GM21360 (cell line): ENCODE data around the gene CSTPP1.

ENCODE experiments used
- ATAC-seq: cut with Tn5 transposase; IDR thresholded peaks from one replicate; pipeline ENCODE4 v1.9.1; 2021; ENCODE audit warnings: mild to moderate bottlenecking, moderate library complexity; ENCODE audit not compliant: unreplicated experiment

The CSTPP1 gene

DNA sequence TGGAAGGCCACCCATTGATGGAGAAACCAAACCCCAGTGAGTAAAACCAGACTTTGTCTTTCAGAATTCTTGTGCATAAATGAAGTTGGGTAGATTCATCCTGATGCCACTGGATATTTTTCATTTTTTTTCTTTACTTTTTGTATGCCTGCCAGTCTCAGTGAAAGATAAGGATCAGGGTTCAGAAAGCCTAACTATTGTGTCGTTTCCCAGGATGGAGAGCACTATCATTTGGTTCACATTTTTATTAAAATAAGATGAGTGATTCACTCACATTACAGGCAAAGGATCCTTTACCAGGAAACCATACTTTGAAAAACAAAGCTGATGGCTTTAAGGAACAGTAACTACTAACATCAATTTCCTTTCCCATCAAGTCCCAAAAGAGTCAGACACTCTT lies 188.1 kb downstream of the CSTPP1 start:
- ATAC-seq, result no peak

DNA sequence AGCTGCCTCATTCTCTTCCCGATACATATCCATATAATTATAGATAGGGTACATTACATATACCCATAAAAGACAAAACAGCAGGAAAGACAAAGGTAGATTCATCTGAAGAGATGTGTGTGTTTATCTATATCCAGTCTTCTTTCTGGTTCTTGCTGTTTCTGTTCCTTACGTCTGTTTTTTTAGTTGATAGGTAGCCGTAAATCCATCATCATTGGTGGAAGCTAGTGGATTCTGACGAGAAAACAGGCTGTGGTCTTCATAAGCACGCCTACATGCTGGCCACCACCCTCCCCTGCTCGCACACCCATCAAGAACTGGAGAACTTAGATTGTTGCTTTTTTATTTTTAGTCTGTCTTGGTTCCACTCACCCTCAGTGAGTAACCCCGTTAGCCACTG lies 188.5 kb downstream of the CSTPP1 start:
- ATAC-seq, result no peak

DNA sequence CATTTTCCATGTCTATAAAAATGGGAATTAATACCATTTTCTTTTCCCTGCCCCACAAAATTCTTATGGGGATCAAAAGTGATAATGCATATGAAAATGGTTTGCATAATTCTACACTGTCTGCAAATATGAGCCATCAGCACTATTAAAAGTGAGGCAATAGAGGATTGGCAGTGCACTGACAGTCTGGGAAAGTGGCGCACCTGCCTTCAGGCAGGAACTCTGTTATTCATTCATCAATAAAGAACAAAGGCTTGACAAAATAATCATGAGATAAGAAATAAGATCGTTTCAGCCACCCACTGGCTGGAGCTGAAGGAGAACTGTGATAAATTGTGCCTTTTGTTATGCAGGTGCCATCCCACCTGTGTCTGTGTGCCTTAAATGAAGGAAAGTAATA lies 190.7 kb downstream of the CSTPP1 start:
- ATAC-seq, result no peak

DNA sequence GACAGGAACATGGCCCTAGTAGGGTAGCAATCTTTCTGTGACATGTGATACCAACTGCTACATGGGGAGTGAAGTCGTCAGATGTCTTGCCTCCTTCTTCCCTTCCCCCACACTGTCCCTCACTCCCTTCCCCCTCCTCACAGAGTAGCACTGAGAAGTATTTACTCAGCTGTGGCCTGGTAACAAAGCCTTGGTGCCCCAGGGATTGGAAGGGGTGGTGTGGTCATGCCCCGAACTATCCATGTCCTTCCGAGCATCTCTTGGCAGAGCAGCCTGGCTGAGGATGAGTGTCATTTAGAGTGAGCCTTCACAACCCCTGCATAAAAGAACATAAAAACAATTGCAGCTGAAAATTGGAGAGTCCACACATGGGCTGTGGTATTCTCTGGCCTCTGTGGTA lies 194.0 kb downstream of the CSTPP1 start:
- ATAC-seq, result no peak

DNA sequence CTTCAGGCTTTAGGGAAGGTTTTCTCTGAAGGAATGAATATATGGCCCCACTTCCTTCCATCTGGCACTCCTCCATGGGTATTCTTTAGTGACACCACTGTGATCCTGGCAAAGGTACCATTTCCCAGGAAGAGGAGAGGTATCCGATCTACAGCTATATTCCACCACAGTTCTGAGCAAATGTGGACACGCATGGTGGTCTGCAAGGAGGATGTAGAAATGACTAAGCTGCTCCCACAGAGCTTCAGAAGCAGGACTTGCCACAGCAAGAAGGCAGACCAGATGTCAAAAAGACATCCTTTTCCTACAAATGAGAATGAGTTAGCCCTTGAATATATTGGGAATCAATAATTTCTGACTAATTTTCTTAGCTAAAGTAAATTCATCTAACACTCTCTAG lies 194.6 kb downstream of the CSTPP1 start:
- ATAC-seq, result no peak

DNA sequence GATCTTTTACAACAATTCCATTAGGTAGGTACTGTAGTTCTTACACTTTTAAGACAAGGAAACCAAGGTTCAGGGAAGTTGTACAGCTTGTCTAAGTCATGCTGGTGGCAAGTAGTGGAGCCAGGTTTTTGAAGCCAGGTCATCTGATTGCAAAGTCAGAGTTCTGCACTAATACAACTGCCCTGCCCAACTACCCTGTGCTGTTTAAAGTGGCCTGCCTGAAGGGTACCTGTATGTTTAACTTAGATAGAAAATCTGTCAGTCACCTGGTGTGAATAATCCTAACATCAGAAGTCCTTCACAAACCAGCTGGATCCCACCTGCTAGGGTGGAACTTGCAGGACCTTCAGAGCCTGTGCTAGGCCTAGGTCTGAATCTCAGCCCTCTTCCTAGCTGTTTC lies 195.9 kb downstream of the CSTPP1 start:
- ATAC-seq, result no peak

DNA sequence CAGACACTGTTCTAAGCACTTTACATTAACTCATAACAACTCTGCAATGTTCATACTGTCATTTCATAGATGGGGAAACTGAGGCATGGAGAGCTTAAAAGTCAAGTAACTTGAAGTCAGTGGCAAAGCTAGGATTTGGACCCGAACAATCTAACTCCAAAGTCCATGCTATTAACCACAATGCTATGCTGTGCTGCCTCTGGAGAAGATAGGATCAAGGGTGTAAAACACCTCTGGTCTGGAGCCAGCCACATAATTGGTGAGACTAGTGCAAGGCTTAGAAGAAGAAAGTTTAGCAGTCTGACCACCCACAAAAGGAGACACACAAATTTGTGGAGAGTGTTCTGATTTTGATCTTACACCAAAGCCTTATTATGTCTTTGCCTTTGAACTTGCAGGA lies 196.4 kb downstream of the CSTPP1 start:
- no peak for ATAC-seq

DNA sequence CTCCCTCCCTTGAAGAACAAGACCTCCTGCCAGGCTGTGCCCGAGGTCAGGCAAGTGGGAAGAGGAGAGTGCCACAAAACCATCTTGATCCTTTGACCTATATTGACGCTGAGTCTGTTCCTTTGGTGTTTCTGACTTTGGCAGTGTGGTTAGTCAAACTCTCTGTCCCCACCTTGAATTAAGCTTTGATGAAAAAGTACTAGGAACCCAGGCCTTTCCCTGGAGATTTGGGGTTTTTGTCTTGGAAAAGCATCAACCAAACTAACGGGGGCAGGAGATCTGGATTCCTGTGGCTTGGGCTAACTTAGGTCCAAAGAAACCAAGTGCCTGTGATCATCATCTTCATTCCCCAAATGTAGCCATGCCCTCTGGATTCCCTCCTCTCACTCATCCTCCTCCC lies 199.8 kb downstream of the CSTPP1 start:
- ATAC-seq, result no peak

DNA sequence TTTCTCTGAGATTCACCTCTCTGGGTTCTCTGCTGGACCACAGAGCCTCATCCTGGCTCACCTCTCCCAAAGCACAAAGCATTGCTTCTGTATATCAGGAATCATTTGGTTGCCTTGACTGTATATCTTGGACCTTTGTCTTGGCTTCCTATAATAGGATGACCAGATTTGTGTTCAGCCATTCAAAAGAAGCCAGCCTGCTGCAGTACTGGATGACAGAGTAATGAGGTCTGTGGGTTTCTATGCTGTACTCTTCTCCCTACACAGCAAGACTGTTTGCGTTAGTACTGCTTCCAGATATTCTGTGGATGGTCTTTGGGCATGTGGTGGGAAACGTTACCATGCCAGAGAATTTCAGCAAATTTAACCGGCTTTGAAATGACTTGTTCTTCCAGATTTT lies 200.4 kb downstream of the CSTPP1 start:
- ATAC-seq, result no peak

DNA sequence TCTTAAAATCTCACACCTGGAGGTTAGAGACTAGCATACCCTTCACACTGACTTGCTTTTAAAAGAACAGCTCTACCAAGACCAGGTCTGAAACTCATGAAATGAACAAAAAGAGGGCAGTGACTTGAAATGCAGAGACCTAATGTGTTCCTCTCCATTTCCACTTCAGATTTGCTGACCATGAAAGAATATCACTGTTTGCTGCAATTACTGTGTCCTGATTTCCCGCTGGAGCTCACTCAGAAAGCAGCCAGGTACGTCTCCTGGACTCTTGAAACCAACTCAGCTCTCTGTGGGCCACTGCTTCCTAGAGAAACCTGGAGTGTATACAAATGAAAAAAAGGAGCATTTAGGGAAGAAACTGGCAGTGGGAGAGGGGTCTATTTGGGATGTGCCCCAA lies 200.9 kb downstream of the CSTPP1 start:
- no peak for ATAC-seq

DNA sequence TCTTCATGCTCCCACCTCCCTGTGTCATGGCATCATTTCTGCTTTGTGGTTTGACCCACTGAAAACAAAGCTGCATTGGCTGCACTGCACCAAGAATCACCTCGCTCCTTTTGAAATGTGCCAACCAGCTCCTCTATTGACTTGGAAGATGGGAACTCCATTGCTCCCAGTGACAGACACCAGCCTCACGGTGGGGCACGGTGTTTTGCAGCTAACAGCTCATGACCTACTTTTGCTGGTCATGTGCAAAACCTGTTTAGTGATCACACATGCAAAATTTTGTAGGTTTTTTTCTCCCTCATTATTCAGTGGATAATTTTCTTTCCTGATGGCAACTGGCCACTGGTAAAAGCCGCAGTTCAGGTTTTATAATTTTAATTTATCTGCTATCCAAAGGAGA lies 203.3 kb downstream of the CSTPP1 start:
- ATAC-seq, result no peak

DNA sequence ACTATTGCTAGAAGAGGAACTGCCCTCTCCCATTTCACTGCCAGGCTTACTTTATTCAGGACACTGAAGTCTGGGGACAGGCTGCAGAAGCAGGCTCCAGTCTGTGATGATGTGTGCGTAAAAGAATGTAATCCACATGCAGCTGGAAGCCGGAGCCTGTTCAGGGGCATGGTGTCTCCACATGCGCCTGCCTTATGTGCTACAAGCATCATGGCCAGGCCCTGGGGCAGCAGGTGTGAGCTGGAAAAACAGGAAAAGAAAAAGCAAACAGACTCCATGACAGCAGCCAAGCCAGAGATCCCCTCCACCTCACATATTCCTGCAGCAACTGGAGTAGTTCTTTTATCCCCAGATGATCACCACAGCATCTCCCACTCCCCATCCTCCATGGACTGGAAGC lies 206.8 kb downstream of the CSTPP1 start:
- ATAC-seq, result no peak

DNA sequence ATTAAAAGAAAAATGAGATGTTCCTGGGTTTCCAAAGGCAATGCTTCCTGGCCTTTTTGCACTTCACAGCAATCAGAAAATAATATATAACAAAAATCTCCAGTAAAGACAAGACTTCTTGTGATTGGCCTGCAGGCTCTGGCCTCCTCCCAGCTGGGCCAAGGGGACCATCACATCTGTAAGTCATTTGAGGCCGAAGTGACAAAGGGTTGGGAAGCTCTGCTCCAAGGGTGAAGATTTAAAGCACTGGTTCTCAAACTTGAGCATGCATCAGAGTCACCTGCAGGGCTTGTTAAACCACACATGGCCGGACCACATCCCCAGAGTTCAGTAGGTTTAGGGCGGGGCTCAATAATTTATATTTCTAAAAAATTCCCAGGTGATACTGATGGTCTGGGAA lies 208.0 kb downstream of the CSTPP1 start:
- no peak for ATAC-seq

DNA sequence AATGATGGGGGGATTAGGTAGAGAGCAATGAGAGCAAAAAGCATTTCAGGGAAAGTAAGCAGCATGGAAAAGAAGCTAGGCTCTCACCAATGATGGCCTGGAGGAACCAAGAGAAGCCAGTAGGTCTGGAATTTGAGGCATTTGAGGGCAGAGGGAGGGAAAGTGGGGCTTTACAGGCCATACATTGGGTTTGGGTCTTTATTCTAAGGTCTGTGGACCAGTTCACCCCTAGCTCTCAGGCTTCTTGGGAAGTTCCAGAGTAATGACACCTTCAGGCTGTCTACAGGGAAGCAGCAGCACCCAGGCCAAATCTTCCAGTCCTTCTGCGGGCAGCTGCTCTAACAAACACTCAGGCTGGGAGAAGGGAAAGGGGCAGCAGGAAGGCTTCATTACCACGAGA lies 210.7 kb downstream of the CSTPP1 start:
- ATAC-seq, result no peak

DNA sequence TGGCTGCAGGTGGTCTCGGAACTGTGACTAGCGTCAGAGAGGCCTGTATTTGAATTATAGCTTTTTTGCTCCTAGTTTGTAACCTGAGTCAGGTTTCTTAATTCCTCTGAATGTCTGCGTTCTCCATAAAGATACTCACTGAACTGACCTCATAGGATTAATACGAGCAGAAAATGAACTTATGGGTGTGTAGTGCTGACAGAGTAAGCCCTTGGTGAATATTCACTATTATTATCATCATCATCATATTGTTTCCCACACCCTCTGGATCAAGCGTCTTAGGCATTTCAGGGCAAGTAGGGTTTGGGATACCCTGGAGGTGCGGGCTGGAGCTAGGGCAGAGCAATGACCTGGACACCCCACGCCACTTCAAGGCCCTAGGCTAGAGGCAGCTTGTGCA lies 211.1 kb downstream of the CSTPP1 start:
- no peak for ATAC-seq

DNA sequence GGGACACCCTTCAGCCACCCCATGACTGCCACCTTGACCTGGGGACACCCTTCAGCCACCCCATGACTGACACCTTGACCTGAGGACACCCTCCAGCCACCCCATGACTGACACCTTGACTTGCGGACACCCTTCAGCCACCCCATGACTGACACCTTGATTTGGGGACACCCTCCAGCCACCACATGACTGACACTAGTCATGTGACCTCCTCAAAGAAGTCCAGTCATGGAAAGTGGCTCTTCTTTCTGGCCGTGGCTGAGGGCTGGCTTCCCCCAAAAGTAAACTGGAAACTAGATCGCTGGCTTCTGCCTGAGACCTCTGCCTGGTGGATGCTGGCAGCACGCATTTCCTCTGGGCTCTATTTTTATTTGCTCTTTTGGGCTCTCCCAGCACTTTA lies 211.7 kb downstream of the CSTPP1 start:
- no peak for ATAC-seq

DNA sequence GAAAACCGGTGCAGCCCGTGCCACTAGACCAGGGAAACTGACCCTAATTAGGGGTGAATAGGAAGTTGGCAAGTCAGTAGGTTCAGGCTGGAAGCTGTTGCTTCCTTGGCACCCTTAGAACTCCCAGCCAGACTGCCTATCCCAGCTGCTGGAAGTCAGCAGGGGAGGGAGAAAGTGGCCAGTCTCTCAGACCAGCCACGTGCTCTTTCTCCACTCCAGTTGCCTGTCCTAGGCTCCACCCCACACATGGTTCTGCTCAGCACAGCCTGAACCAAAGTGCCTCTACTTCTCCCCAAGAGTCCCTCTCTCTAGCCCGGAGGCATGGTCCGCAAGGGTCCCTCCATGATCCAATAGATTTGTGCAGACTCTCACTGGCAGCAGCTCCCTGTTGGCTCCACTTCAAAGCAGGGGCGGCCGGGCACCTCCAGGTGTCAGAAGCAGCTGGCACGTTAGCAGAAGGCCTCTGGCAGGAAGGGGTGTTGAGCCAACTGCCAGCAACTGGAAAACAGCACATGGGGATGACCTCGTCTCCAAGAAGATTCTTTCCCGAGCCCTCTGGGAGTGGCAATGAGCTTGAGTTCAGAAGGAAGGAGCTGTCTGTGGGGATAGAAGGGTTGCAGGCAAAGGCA lies 212.5 kb downstream of the CSTPP1 start:
- no peak for ATAC-seq

DNA sequence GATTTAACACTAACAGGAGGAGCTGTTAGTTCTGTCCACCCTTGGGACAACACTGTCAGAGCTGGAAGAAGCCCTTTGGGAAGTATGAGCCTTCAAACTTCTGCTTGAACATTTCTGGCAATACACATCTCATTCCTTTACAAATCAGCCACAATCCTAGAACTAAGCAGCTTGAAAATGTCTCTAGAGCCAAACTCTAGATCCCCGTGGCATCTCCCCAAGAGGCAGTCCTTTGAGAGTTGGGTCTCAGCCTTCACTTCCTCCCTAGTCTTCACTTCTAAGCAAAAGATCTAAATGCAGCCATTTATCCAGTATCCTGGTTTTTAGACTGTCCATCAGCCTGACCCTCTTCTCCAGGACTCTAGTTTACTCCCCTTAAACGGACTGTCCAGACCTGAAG lies 213.2 kb downstream of the CSTPP1 start:
- no peak for ATAC-seq

DNA sequence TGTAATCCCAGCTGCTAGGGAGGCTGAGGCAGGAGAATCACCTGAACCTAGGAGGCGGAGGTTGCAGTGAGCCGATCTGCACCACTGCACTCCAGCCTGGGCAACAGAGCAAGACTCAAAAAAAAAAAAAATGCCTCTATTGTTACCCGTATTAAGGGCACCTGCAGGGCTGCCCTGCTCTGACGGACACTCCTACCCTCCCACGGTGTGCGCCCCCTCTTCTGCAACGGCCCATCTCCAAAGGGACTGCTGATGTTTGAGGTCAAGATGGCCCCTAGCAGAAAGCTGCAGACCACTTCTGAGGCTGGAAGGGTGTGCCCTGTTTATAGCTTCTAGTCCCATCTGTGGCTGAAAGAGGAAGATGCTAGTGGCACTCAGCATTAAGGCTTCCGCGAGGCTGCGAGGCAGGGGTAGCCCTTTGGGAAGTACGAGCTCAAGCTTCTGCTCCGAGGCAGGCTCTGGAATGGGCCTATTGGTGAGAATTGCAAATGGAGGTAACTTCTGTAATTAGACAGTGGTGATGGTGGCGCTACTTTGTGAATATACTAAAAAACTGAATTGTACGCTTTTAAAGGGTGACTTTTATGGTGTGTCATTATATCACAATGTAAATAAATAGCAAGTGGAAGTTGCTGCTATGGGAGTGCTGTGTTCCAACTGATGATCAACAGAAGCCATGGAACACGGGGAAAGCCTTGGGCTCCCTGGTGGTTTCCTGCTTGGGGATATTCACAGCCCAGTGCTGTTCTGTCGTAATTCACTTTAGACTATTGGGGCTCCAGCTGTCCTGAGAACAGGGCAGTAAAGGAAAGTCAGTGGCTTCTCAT lies 215.8 kb downstream of the CSTPP1 start:
- no peak for ATAC-seq

DNA sequence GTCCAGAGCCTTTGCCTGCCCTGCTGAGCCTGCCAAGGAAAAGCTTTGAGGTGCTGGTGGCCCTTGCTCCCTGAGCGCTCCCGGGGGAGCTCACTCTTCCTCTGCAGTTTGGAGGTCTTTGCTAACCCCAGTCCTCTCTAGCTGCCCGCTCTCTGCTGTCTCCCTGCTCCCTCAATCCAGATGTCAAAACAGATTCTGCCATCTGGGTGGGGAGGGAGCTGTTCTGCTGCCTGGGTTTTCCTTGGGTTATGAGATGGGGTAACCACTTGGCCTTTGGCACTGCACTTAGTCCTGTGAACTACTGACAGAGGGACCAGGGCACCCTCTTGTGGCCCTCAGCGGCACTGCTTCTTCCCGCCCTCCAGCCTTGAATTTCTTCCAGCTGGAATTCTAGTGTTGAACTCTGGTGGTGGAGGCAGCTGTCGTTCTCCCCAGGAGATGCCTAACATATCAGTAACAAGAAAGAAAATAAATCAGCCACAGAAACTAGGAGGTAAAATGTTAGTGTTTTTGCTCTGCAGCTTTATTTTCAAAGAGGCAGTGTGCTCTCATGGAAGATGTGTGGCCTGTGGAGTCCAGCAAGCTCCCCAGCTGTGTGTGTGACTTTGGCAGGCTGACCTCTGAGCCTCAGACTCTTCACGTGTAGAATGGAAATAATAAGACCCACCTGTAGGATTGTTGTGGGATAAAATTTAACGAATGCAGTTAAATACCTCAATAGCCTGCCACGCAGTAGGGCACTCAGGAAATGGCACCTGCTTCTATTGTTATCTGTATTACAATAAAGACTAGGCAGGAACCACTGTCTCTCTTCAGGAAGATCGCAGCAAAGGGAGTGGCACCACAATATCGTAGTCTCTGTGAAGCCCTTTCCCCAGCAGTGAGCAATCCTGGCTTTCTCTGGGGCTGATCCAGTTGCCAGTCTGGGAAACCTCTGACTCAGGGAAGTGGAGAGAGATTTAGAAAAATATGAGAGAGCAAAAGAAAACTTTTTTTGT lies 216.7 kb downstream of the CSTPP1 start:
- no peak for ATAC-seq
